A673 (cell line): ENCODE measurements around the gene SLC9C2.

ENCODE experiments used
- CTCF ChIP-seq: fragments of 300-800, 200-600 bp; sonication (generic); conservative IDR thresholded peaks from 2 replicates; pipeline ENCODE4 v1.5.1; 2017; ENCODE audit warnings: low read depth, mild to moderate bottlenecking, antibody characterized with exemption, low read length, moderate library complexity, mixed read lengths
- EZH2 ChIP-seq: fragments of 200-600 bp; sonication (generic); IDR thresholded peaks from 2 replicates; pipeline ENCODE4 v1.6.1; 2017; ENCODE audit warnings: borderline replicate concordance, low read depth, mild to moderate bottlenecking, mixed read lengths, antibody characterized with exemption, low read length; ENCODE audit not compliant: poor library complexity, severe bottlenecking

GRCh38 chr1:173603056-173603591 is at the start of gene SLC9C2:
- TF ChIP-seq CTCF (no peak), EZH2 (no peak)
